ENCODE data around the gene FGFR3. TPM values are rescaled to one million over a fixed set of nuclear protein-coding genes. Genes with fewer than 3 reads are reported as not detected.

The FGFR3 gene
- total RNA-seq, 1 donor from 2014 or later, result 169 TPM

- H3K4me3 Mint-ChIP-seq (ENCODE audit: low read depth), result peak overlapping the region; percentile 71
- H3K27me3 Mint-ChIP-seq, result no peaks in the 10 kb centered on the region
- peak; percentile 48 for DNase-seq (ENCODE audit: low spot score, unreplicated experiment)
- H3K27ac Mint-ChIP-seq, result peak overlapping the region; percentile 81
- H3K4me1 Mint-ChIP-seq (ENCODE audit: low read depth), result peaks cover 17% of the 10 kb centered on the region
- H3K36me3 Mint-ChIP-seq (ENCODE audit: insufficient read depth), result no peaks in the 10 kb centered on the region
- peak; percentile 47 for TF ChIP-seq CTCF (IDR thresholded peaks at IDR 0.05; ENCODE audit: unreplicated experiment)
- H3K9me3 Mint-ChIP-seq (ENCODE audit: low read depth), result no peaks in the 10 kb centered on the region
Measured at GRCh38 chr4:1767770-1768366, 25.2 kb upstream of the FGFR3 start.

- no peak for DNase-seq (ENCODE audit: low spot score, unreplicated experiment)
- no peak for TF ChIP-seq CTCF (IDR thresholded peaks at IDR 0.05; ENCODE audit: unreplicated experiment)
- Mint-ChIP-seq H3K4me1 (ENCODE audit: low read depth) (peaks cover 17% of the 10 kb centered on the region), H3K4me3 (ENCODE audit: low read depth) (peak overlapping the region; percentile 71), H3K9me3 (ENCODE audit: low read depth) (no peaks in the 10 kb centered on the region), H3K36me3 (ENCODE audit: insufficient read depth) (no peaks in the 10 kb centered on the region), H3K27ac (peak overlapping the region; percentile 98), H3K27me3 (no peaks in the 10 kb centered on the region)
Measured at GRCh38 chr4:1768367-1769034, 24.6 kb upstream of the FGFR3 start.

- peaks cover 14% of the 10 kb centered on the region for H3K4me1 Mint-ChIP-seq (ENCODE audit: low read depth)
- no peak overlapping the region for H3K4me3 Mint-ChIP-seq (ENCODE audit: low read depth)
- H3K36me3 Mint-ChIP-seq (ENCODE audit: insufficient read depth), result no peaks in the 10 kb centered on the region
- no peaks in the 10 kb centered on the region for H3K27me3 Mint-ChIP-seq
- no peak for DNase-seq (ENCODE audit: low spot score, unreplicated experiment)
- H3K9me3 Mint-ChIP-seq (ENCODE audit: low read depth), result no peaks in the 10 kb centered on the region
- H3K27ac Mint-ChIP-seq, result no peak overlapping the region
- TF ChIP-seq CTCF (IDR thresholded peaks at IDR 0.05; ENCODE audit: unreplicated experiment), result no peak
Measured at GRCh38 chr4:1769692-1770091, 23.4 kb upstream of the FGFR3 start.

GRCh38 chr4:1770245-1770644 lies 22.8 kb upstream of the FGFR3 start:
- DNase-seq (ENCODE audit: low spot score, unreplicated experiment), result no peak
- H3K27me3 Mint-ChIP-seq, result no peaks in the 10 kb centered on the region
- H3K4me3 Mint-ChIP-seq (ENCODE audit: low read depth), result no peak overlapping the region
- TF ChIP-seq CTCF (IDR thresholded peaks at IDR 0.05; ENCODE audit: unreplicated experiment), result no peak
- peaks cover 14% of the 10 kb centered on the region for H3K4me1 Mint-ChIP-seq (ENCODE audit: low read depth)
- no peak overlapping the region for H3K27ac Mint-ChIP-seq
- no peaks in the 10 kb centered on the region for H3K36me3 Mint-ChIP-seq (ENCODE audit: insufficient read depth)
- H3K9me3 Mint-ChIP-seq (ENCODE audit: low read depth), result no peaks in the 10 kb centered on the region

- Mint-ChIP-seq H3K4me3 (ENCODE audit: low read depth) (no peak overlapping the region), H3K9me3 (ENCODE audit: low read depth) (no peaks in the 10 kb centered on the region), H3K4me1 (ENCODE audit: low read depth) (peaks cover 13% of the 10 kb centered on the region), H3K36me3 (ENCODE audit: insufficient read depth) (no peaks in the 10 kb centered on the region), H3K27me3 (no peaks in the 10 kb centered on the region), H3K27ac (no peak overlapping the region)
- DNase-seq (ENCODE audit: low spot score, unreplicated experiment), result no peak
- TF ChIP-seq CTCF (IDR thresholded peaks at IDR 0.05; ENCODE audit: unreplicated experiment), result no peak
Measured at GRCh38 chr4:1770791-1771231, 22.3 kb upstream of the FGFR3 start.
